ENCODE measurements around the gene HELZ.

GRCh38 chr17:67148352-67148751 lies 96.6 kb downstream of the HELZ start:
- TF ChIP-seq GATA2 (IDR thresholded peaks at IDR 0.05; ENCODE audit: low read depth, low read length): no peak
- TF ChIP-seq GATA3 (IDR thresholded peaks at IDR 0.05; ENCODE audit: low read depth, low read length): no peak

All from SH-SY5Y (cell line).